NCI-H1092 treated with DMSO at 0.1 percent for 48 hours (cell line): Measurements from ENCODE around the gene MTRF1.
A peak's percentile ranks its signal among the peaks of the same experiment; 100 is the strongest.

Experiments used
- DNase-seq: peaks from one replicate; lab custom pipeline; 2025; lab: John Stamatoyannopoulos, UW

The MTRF1 gene, protein sequence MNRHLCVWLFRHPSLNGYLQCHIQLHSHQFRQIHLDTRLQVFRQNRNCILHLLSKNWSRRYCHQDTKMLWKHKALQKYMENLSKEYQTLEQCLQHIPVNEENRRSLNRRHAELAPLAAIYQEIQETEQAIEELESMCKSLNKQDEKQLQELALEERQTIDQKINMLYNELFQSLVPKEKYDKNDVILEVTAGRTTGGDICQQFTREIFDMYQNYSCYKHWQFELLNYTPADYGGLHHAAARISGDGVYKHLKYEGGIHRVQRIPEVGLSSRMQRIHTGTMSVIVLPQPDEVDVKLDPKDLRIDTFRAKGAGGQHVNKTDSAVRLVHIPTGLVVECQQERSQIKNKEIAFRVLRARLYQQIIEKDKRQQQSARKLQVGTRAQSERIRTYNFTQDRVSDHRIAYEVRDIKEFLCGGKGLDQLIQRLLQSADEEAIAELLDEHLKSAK

DNA sequence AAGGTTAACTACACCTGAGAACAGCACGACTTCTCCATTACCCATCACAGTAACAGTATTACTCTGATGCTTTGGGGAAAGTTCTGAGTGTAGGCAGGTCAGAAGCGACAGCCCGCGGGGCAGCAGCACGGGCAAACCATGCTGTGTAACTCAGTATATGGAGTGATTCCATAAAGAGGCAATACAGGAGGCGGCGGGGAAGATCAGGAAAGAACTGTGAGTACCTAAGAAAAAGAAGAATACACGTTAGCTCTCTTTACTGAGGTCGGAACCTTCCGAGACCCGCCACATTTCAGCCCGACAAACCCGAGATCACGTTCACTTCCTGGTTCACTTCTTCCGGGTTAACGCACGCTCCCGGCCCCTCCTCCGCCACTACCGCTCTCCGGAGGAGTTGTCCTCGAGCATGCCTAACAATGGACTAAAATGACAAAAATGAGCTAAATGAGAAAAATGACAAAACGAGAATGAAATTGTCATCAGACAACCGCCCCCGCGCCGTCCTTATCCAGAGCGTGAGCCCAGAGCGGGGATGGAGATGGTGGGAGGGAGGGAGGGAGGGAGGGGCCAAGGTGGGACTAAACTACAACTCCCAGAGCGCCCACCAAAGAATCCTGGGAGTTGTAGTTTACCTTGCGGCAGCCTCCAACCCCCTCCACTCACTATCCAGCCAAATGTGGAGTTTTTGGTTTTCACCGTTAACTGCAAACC, at the start of gene MTRF1:
TSS of gene MTRF1 (minus strand) at position 316 of the 711 bp plus-strand sequence. CDS start 2,669 bp downstream, outside the sequence.
- DNase-seq: peak; percentile 82

DNA sequence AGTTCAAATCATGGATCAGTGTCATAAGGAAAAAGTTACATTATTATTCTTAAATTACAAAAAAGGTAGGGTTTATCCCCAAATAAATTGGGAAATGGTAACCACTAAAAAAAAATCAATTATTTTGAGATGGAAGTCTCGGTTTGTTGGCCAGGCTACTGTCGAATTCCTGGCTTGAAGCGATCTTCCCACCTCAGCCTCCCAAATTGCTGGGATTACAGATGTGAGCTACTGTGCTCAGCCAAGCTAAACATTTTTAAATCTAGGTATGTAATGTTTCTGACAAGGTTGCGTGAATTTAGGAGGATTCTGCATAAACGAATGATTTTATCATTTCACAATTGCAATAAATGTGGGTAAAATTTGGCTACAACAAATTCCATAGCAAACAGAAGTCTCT, 49.7 kb upstream of the MTRF1 start:
- DNase-seq: no peak

DNA sequence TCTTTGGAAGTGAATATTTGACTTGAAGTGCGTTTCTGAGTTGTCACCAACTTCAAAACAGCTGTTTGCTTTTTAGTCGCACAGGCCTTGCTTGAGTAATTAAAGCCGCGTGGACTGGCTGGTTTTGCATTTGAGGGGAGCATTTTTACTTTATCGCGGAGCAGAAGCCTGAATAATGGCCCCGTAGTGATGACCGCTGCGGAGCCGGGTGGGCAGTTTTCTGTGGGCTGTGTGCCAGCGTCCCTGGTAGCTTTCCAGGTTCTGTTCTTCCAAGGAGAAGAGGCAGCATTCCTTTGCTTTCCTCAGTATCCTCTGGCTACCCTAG, 48.8 kb upstream of the MTRF1 start:
- DNase-seq: peak; percentile 29

DNA sequence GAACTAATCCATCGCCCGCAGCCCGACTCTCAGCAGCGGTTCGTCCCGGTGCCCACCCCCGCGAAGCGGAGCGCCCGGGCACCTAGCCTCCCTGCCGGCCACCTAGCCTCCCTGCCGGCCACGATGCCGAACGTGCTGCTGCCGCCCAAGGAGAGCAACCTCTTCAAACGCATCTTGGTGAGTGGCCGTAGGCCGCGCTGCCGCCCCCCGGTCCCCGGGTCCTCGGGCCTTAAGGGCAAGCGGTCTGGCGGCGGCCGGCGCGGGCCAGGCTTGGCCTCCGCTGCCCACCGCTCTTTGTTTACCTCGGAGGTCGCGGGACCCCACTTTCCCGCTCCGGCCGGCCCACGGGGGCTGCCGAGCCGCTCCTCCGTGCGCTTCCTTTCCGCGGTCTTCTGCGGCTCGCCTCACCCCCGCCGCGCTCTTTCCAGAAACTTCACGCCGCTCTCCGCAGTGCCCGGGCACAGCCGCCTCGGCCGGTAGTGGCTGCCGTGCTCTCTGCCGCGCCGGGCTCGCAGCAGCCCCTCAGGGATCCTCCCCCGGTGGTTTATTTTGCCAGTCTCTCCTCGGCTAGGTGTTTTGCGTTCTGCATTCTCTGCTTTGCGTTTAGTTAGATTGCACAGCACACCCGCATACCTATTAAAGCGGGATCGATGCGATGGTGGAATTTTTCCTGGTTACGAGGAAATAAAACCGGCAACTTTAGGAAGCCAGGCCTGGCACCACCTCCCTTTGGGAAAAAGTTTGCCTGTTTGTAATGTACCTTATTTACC, 48.2 kb upstream of the MTRF1 start:
- DNase-seq: peak; percentile 62

DNA sequence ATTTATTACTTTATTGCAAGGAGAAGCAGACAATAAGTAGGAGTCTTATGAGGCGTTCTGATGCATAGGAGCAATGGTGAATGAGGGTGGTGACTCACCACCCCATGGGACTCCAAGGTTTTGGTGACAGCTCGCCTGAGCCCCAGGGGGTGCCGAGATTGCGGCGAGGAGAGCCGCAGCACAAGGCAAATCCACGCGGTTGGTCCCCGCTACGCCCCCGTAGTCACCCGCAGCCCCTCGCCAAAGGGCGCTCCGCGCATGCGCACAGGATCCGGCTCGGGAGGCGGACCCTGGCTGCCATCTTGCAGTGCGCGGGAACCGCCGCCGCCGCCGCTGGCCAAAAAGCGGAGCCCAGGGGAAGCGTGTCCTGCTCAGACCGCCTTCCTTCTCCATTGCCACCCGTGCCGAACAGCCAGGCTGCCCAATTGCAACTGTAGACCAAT, 47.6 kb upstream of the MTRF1 start, which contains the start of gene NAA16:
TSS of gene NAA16 (plus strand) at position 305 of the 443 bp plus-strand sequence. CDS start 262 bp downstream, outside the sequence.
- peak; percentile 72 for DNase-seq

DNA sequence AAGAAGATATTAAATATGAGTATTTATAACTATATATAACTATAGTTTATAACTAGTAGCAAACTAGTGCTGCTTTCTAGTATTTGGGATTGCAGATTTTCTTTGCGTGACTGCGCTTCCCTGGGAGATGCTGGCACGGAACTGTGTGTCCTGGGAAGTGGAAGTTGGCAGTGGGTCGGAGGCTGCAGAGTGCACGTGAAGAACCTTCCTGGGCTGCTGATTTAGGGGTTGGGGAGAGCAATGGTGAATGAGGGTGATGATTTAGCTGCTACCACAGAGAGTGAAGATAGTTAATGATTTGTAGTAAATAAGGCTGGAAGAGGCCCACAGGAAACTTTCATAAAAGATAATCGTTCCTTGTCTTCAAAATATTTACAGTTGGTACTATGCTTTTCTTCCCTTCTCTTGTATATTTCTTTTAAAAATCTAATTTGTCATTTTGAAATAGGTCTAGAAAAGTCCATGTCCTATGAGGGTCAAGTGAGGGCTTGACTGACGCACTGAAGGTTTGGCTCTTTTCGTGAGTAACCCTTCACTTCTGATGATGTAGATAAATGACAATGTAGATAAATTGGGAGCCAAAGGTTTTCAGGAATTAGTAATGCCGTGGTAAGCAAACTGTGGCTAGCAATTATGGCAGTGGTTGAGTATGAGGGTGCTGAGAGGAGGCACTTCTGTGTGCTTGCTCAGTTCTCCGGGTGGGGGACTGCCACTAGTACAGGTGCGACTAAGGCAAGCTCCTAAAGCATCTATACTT, 44.7 kb upstream of the MTRF1 start:
- DNase-seq: no peak

DNA sequence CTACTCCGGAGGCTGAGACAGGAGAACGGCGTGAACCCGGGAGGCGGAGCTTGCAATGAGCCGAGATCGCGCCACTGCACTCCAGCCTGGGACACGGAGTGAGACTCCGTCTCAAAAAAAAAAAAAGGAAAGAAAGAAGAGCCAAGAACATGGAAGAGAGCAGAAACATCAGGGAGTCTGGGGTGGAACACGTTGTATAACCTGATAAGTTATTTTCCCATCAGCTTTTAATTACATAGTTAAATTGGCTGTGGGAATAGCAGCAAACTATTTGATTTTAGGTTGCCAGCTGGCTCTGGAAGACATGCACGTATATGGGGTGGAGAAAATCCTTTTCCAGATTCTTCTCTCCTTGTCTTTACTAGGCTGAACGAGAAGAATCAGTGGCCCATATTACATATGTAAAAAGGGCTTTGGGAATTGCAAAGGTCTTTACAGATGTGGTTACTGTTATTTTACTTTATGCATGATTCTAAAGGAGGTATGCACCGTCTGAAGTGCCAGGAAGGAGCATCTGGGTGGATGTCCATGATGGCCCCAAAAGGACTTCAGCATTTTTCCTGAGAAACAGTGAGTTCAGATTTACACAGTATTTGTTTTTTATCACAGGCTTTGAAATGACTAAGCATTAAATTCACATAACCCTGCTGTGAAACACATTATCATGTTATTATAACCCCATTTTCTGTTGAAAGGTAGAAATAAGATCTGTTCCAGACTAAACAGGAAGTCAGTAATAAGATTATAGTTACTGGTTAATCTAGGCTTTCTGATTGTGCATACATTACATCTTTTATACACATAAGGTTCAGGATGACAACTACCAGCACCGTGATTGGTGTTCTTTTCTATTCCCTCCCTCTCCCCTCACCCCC, 43.1 kb upstream of the MTRF1 start:
- no peak for DNase-seq

DNA sequence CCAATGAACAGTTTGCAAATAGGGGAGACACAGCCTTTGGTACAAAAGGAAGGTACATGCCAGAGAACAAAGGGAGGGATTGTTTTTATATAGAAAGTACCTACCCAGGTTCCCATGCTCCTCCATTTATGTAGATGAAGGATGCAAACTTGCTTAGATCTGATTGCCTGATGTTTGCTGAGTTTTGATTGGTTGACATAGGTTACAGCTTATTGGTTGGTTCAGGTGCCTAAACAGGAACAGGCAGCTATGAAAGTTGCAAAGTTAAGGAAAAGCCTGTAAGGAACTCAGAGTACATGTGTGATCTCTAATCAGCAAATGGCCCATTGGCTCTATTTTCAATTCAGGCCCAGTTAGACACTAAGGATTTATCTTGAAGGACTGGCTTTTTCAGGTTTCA, 41.2 kb upstream of the MTRF1 start:
- no peak for DNase-seq

DNA sequence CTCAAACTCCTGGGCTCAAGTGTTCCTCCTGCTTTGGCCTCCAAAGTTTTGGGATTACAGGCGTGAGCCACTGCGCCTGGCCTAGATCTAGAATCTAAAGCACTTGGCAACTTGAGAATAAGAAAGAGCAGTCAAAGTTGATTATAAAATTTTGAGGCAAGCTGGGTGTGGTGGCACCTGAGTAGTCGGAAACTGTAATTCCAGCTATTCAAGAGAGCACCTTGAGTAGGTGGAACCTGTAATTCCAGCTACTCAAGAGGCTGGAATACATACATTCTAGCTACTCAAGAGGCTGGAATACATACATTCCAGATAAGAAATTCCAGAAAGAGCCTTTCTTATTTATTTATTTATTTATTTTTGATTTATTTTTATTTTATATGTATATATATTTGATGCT, 39.4 kb upstream of the MTRF1 start:
- DNase-seq: no peak

DNA sequence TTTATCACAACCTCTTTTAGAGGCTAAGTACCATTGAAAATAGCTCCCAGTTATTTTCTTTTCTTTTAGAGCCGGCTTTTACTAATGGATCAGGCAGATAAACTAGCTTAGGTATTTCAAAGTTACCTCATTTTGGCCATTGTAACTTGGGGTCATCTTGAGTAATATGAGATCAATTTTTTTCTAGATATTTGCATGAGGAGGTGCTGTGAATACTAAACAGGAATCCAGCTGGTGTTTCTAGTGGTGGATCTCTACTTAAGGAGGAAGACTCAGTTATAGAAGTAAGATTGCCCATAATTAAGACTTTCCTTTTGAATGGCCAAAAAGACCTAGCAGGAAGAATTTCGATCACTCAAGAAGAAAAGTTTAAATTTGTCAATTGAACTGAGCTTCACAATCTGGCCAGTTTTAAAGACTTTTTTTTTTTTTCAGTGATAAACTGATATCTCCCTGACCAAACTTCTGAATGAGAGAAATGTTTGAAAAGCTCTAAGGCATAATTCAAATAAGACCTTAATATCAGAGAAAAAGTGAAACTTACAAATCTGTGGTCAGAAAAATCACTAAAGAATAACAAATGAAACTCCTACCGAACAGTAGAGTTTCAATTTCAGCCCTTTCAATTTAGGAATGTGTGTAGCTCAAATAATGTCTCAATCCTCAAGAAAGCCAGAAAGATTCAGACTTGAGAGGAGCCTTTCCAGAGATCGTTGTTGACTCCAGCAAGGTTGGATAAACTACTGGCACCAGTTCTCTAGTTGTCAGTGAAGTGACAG, 36.1 kb upstream of the MTRF1 start:
- no peak for DNase-seq

DNA sequence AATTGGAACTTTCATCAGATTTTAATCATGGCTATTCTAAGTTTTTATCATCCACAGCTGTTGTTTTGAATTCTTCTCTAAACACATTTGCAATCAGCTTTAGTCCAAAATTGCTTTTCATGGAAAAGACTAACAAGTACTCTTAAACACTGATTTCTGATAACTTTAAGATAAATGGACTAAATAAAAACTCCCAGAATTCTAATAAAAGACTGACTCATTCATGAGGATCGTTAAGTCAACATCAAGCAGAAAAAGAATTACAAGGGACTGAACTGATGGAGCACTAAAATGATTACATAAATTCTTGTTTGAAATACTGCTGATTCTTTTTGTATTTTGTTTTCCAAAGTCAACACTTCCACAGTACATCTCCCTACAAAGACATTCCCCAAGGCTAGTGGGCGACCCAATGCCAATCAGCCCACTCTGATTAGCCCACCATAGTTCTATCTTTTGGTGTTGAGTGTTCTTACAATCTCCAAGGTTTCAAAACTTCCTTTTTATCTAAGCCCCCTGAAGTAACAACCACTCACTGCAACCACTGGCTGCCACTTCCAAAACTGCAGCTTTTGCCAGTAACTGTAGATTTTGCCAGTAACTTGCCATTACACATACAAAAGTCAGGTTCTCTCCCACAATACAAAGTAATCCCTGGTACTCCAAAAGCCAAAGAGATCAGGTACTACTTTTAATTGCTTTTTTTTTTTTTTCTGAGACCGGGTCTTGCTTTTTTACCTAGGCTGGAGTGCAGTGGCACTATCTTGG, 33.7 kb upstream of the MTRF1 start:
- no peak for DNase-seq

DNA sequence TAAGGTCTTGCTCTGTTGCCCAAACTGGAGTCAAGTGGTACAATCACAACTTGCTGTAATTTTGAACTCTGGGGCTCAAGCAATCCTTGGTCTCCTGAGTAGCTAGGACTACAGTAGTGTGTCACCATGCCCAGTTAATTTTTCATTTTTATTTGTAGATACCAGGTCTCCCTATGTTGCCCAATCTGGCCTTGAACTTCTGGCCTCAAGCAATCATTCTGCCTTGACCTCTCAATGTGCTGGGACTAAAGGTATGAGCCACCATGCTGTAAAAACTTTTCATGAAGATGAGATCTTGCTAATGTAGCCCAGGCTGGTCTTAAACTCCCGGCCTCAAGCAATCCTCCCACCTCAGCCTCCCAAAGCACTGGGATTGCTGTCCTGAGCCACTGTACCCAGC, 32.6 kb upstream of the MTRF1 start:
- DNase-seq: no peak

DNA sequence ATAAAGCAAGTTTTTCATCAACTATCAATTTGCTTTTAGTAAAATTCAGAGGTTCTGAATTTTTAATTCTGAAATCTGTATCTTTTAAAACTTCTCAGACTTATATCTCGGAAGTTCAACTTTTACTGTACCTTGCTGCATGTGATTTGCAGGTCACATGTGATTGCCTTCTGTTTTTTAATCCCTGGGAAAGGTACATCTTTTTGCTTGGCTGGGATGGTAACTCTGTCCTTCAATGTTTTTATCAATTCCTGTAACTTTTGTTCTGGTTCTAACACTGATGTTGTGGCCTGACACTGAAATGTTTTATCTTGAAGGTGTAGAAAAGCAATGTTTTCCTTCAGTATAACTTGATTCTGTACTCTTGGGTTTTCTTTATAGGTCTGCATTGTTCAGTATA, 31.5 kb upstream of the MTRF1 start:
- no peak for DNase-seq

DNA sequence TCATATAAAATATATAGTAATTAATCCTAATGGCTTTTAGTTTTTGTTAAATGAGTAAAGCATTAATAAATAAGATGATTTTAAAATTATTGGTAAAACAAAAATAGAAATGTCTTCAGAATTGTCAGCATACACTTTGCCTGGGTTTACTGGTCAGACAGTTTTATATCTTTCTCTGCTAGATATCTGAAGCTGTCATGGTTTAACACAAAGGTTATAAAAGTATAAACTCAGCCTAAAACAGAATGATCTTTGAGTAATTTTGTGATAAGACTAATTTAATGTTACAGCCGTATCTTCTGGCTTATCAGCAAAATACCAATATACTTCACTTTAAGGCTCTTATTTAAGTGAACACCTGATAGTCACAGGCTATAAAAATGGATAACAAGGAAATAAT, 29.9 kb upstream of the MTRF1 start:
- DNase-seq: no peak

DNA sequence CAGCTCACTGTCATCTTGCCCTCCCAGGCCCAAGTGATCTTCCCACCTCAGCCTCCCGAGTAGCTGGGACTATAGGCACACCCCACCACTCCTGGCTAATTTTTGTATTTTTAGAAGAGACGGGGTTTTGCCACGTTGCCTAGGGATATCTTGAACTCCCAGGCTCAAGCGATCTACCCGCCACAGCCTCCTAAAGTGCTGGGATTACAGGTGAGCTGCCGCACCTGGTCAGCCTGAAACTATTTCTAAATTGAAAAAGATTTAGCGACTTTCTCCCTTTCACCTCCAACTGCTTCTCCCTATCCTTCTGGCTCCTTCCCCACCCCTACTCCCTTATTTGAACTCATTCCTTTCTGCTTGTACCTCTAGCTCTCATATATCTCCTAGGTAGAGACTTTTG, 27.9 kb upstream of the MTRF1 start:
- no peak for DNase-seq

DNA sequence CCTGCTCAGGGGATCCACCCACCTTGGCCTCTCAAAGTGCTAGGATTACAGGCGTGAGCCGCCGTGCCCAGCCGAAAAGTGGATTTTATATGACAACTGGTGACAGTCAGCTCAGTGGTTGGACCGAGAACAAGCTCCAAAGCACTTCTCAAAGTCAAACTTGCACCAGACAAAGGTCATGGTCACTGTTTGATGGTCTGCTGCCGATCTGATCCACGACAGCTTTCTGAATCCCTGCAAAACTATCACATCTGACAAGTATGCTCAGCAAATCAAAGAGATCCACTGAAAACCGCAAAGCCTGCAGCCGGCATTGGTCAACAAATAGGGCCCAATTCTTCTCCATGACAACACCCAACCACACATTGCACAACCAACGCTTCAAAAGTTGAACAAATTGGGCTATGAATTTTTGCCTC, 26.1 kb upstream of the MTRF1 start:
- DNase-seq: no peak

DNA sequence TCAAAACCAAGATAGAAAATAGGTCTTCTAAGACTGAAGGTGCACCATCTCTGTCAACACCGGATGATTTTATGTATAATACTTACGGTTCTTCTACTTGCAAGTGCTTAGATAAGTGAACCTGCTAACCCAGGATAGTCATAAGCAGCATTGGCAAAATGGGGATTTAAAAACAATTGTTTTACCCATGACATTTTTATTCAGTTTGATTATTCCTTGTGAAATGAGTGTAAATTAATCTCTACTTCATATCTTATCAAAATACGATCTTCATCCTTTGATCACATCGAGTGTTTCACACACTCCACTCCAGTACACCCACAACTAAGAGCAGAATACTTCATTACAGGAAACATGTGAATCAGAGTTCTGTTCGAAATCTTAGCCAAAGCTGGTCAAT, 23.0 kb upstream of the MTRF1 start:
- DNase-seq: no peak

DNA sequence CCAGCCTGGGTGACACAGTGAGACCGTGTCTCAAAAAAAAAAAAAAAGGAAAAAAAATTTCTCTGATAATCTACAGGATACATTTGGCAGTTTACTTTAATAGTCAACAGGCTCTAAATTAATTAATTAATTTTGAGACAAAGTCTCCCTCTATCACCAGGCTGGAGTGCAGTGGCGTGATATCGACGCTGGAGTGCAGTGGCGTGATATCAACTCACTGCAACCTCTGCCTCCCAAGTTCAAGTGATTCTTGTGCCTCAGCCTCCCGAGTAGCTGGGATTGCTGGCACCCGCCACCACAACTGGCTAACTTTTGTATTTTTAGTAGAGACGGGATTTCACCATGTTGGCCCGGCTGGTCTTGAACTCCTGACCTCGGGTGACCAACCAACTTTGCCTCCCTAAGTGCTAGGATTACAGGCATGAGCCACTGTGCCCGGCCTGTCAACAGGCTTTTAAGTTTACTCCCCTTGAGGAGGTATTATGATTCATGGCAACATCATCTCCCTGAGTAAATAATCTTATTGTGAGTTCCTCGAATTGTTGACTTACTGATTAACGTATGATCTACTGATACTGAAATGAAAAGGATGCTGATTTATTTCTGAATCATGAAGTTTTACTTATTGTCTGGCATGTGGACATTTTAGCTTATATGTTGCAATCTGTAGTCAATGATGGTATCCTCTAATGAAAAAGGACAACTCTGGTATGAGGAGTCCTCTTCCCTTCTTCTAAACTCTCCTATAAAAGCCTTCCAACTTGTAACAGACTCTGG, 21.3 kb upstream of the MTRF1 start:
- no peak for DNase-seq
